Tibial nerve (tissue), 4 donors: ENCODE data around the gene DDN. TPM values are rescaled to one million over a fixed set of nuclear protein-coding genes. Genes with fewer than 3 reads are reported as not detected.

Source experiments
- DNase-seq, 2 donors: peaks; one replicate each; pipeline ENCODE4 v3.0.0-alpha.2; 2019; ENCODE audit warnings: low spot score in 2 of 2
- H3K27ac ChIP-seq, 4 donors: fragments of 200-600 bp; sonication (generic) in 3 of 4; one replicate each; pipeline ENCODE4 v1.5.1; 2017 to 2019; ENCODE audit warnings: mild to moderate bottlenecking in 1 of 4
- H3K27me3 ChIP-seq, 2 donors: fragments of 200-600 bp; sonication (generic) in 1 of 2; one replicate each; pipeline versions ENCODE4 v1.5.1 to v1.6.0; 2017 to 2019
- H3K36me3 ChIP-seq, 3 donors: fragments of 200-600 bp; sonication (generic); one replicate each; pipeline ENCODE4 v1.5.1; 2018 to 2019
- H3K4me1 ChIP-seq, 4 donors: fragments of 200-600 bp; sonication (generic) in 3 of 4; one replicate each; pipeline ENCODE4 v1.5.1; 2017 to 2019
- H3K4me3 ChIP-seq, 4 donors: fragments of 200-600 bp; sonication (generic) in 3 of 4; one replicate each; pipeline ENCODE4 v1.5.1; 2017 to 2019; ENCODE audit warnings: mild to moderate bottlenecking in 1 of 4, moderate library complexity in 1 of 4
- H3K9me3 ChIP-seq, 4 donors: fragments of 200-600 bp; sonication (generic) in 3 of 4; one replicate each; pipeline ENCODE4 v1.5.1; 2017 to 2019
- CTCF ChIP-seq, 5 experiments: fragments of 200-600 bp in 3 of 5; fragments of 450-650 bp in 2 of 5; sonication (generic) in 3 of 5; IDR thresholded peaks; one replicate each; pipeline ENCODE4 v1.5.1; 2016 to 2019; ENCODE audit warnings: antibody characterized with exemption in 5 of 5, mild to moderate bottlenecking in 3 of 5, moderate library complexity in 2 of 5
- EP300 ChIP-seq, 2 donors: sonication (generic); formaldehyde crosslinking; IDR thresholded peaks; one replicate each; pipeline ENCODE4 v1.6.1; 2017; ENCODE audit warnings: antibody characterized with exemption in 2 of 2, mild to moderate bottlenecking in 1 of 2
- POLR2A ChIP-seq, 2 donors: fragments of 450-650 bp; IDR thresholded peaks; one replicate each; pipeline ENCODE4 v1.6.1; 2017; ENCODE audit warnings: antibody characterized with exemption in 2 of 2, mild to moderate bottlenecking in 2 of 2, moderate library complexity in 2 of 2
- WGBS, 2 donors: methylation state at CpG; one replicate each; pipeline ENCODE4 v1.1.5; 2018; 5-methylcytosine and 5-hydroxymethylcytosine counted together
- total RNA-seq, 4 donors: library from RNA; depleted of rRNA; stranded (reverse); fragments of >200 nt; gene quantifications; one replicate each; pipeline ENCODE4 v1.1.0, GENCODE V29; 2016

Gene DDN
- total RNA-seq, 4 donors from 2014 or later = not detected

- H3K9me3 ChIP-seq = no peaks in the 10 kb centered on the region
- TF ChIP-seq EP300 (IDR thresholded peaks at IDR 0.05) (no peak), POLR2A (IDR thresholded peaks at IDR 0.05) (no peak), CTCF (IDR thresholded peaks at IDR 0.05) (no peak)
- no peak overlapping the region for H3K27ac ChIP-seq
- 54 to 82% methylated on average over 4 of the region's 4 CpGs for WGBS, 2 donors
- no peak for DNase-seq
- no peaks in the 10 kb centered on the region for H3K27me3 ChIP-seq
- H3K4me1 ChIP-seq = no peaks in the 10 kb centered on the region
- no peak overlapping the region for H3K4me3 ChIP-seq
- peaks cover 3 to 100% (median 27%) of the 10 kb centered on the region in 3 donors for H3K36me3 ChIP-seq
These were observed 35.1 kb upstream of the DDN start for GRCh38 chr12:49034286-49034622.

- no peak for DNase-seq
- peaks cover 3 to 100% (median 24%) of the 10 kb centered on the region in 3 donors for H3K36me3 ChIP-seq
- WGBS, 2 donors = 63 to 72% methylated on average over 9 of the region's 12 CpGs
- H3K4me3 ChIP-seq = no peak overlapping the region
- TF ChIP-seq CTCF (IDR thresholded peaks at IDR 0.05) (no peak), EP300 (IDR thresholded peaks at IDR 0.05) (no peak), POLR2A (IDR thresholded peaks at IDR 0.05) (no peak)
- no peaks in the 10 kb centered on the region for H3K4me1 ChIP-seq
- no peak overlapping the region for H3K27ac ChIP-seq
- no peaks in the 10 kb centered on the region for H3K27me3 ChIP-seq
- H3K9me3 ChIP-seq = no peaks in the 10 kb centered on the region
These were observed 34.6 kb upstream of the DDN start for GRCh38 chr12:49033611-49034285.

GRCh38 chr12:49032679-49033447 is 33.7 kb upstream of the DDN start:
- no peaks in the 10 kb centered on the region for H3K4me1 ChIP-seq
- no peak for DNase-seq
- no peak overlapping the region for H3K27ac ChIP-seq
- WGBS, 2 donors = 88 to 100% methylated on average over 1 of the region's 3 CpGs
- H3K4me3 ChIP-seq = no peak overlapping the region
- peaks cover 6 to 100% (median 26%) of the 10 kb centered on the region in 3 donors for H3K36me3 ChIP-seq
- no peaks in the 10 kb centered on the region for H3K27me3 ChIP-seq
- TF ChIP-seq POLR2A (IDR thresholded peaks at IDR 0.05) (no peak), EP300 (IDR thresholded peaks at IDR 0.05) (no peak), CTCF (IDR thresholded peaks at IDR 0.05) (no peak)
- H3K9me3 ChIP-seq = no peaks in the 10 kb centered on the region

GRCh38 chr12:49032276-49032675 is 33.1 kb upstream of the DDN start:
- Histone ChIP-seq H3K36me3 (peaks cover 8 to 100% (median 32%) of the 10 kb centered on the region in 3 donors), H3K27ac (no peak overlapping the region), H3K9me3 (no peaks in the 10 kb centered on the region), H3K27me3 (no peaks in the 10 kb centered on the region), H3K4me1 (no peaks in the 10 kb centered on the region), H3K4me3 (no peak overlapping the region)
- TF ChIP-seq POLR2A (IDR thresholded peaks at IDR 0.05) (no peak), CTCF (IDR thresholded peaks at IDR 0.05) (no peak), EP300 (IDR thresholded peaks at IDR 0.05) (no peak)
- no peak for DNase-seq
- 70 to 72% methylated on average over 4 of the region's 4 CpGs for WGBS, 2 donors

- whole genome bisulfite sequencing, 2 donors = 86 to 87% methylated on average over 4 to 8 of the region's 8 CpGs
- Histone ChIP-seq H3K36me3 (peaks cover 8 to 100% (median 38%) of the 10 kb centered on the region in 3 donors), H3K27ac (no peak overlapping the region), H3K9me3 (no peaks in the 10 kb centered on the region), H3K4me1 (no peaks in the 10 kb centered on the region), H3K4me3 (no peak overlapping the region), H3K27me3 (no peaks in the 10 kb centered on the region)
- no peak for TF ChIP-seq EP300 (IDR thresholded peaks at IDR 0.05)
- TF ChIP-seq CTCF (IDR thresholded peaks at IDR 0.05) = no peak
- no peak for TF ChIP-seq POLR2A (IDR thresholded peaks at IDR 0.05)
- no peak for DNase-seq
These were observed 32.5 kb upstream of the DDN start for GRCh38 chr12:49031573-49032161.
